Middle frontal gyrus (tissue), 1 donor: ENCODE measurements around the gene ARFRP1.

ENCODE experiments used
- DNase-seq: peaks from one replicate; pipeline ENCODE4 v3.0.0-alpha.2; 2015; ENCODE audit warnings: low spot score; ENCODE audit errors: extremely low spot score

ARFRP1 gene, protein sequence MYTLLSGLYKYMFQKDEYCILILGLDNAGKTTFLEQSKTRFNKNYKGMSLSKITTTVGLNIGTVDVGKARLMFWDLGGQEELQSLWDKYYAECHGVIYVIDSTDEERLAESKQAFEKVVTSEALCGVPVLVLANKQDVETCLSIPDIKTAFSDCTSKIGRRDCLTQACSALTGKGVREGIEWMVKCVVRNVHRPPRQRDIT

DNA sequence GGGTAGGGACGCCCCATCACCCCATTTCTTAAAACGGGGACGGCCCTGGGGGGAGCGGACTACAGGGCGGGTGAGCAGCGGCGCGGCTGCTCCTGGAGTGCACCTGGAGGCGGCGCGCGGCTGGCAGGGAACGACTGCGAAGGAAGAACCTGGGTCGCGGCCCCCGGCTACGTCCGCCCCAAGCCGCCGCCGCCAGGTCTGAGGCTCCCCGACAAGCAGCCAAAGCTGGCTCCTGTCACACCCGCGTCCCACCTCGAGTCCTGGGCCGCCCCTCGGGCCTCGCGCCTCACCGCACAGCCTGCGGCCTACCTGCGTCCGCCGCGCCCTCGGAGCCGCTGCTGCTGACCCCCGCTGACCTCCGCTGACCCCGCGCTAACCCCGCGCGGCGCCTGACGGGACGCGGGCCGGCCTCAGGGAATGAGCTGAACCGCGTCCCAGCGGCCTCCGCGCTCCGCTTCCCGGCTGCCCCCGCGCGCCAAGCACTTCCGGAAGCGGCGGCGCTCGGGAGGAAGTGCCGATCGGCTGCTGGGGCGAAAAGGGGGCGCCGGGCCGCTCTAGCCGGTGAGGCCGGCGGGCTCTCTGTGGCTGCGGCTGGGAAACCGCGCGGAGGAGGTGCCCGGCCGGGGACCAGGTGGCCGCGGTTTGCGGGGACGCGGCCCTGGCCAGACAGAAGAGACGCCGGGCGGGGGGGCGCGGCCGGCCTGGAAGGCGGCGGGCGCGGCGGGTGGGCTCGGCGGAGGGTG lies at the start of gene ARFRP1, which contains the start of gene ZGPAT:
Gene ARFRP1, minus strand, starts transcription at position 419 of the 743 bp plus-strand sequence. CDS start 885 bp downstream, outside the sequence.
Gene ZGPAT, plus strand, starts transcription at position 482 of the 743 bp plus-strand sequence. CDS start 542 bp downstream, outside the sequence.
- DNase-seq: peak; percentile 87

DNA sequence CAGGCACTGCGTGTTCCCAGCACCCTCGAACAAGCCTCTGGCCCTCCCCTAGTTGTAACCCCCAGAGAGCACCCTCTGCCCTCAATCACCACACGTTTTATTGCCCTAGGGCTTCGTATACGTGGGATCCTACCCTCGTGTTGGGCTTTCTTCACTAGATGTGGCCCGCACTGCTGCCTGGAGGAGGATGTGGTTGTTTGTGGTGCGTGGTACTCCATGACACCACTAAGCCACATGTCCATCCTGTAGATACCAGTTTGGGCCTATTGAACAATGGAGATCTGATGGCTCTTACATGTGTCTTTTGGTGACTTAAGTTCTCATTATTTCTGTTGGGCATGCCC lies 48.8 kb upstream of the ARFRP1 start:
- DNase-seq: no peak

DNA sequence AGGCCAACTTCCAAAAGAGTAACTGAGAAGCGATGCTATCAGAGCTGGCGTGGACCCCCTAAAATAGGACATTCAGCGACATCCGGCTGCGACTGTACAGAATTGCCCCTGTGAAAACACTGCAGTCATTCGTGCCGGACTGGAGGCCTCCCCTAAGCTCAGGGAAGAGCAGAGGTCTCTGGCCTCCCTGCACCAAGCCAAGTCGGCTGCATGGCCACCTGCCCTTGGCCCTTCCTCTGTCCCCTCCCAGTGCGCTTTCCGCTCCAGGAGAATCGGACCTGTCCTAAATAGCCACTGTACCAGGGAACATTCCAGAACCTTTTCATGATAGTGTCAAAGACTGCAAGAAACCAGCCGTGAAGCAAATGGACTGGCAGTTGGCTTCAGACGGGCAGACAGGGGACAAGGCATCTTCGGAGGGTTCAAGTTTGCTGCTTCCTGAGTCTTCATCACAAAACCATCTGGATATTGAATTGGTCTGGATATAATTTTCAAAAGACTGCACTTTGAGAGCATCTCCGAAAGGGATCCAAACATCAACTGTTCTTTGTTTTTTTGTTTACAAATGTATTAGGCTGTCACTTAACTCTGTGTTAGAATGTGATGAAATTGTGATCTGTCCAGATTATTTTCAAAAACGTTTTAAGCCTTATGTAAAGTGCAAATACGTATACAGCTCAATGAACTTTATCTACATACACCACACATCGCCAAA lies 48.3 kb upstream of the ARFRP1 start:
- no peak for DNase-seq

DNA sequence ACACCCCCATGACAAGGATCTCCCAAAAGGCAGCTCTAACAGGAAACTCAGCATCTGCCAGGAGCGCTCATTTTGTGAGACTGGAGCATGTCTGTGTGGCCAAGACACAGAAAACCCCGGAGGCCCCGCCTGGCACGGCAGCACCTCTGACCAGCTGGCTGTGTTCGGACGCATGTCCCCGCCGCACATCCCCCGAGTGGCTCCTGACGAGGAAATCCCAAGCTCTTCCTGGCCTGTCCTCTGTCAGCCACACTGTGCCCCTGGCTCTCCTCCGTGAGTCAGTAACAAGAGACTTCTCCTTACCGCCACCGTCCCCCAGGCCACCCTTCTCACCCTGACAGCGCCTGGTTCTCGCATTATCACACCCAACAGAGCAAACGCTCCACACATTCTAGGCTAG lies 46.2 kb upstream of the ARFRP1 start:
- no peak for DNase-seq

GRCh38 chr20:63753381-63753780 lies 45.6 kb upstream of the ARFRP1 start:
- DNase-seq: no peak

- no peak for DNase-seq
Observed at GRCh38 chr20:63752411-63753101, 44.8 kb upstream of the ARFRP1 start.

DNA sequence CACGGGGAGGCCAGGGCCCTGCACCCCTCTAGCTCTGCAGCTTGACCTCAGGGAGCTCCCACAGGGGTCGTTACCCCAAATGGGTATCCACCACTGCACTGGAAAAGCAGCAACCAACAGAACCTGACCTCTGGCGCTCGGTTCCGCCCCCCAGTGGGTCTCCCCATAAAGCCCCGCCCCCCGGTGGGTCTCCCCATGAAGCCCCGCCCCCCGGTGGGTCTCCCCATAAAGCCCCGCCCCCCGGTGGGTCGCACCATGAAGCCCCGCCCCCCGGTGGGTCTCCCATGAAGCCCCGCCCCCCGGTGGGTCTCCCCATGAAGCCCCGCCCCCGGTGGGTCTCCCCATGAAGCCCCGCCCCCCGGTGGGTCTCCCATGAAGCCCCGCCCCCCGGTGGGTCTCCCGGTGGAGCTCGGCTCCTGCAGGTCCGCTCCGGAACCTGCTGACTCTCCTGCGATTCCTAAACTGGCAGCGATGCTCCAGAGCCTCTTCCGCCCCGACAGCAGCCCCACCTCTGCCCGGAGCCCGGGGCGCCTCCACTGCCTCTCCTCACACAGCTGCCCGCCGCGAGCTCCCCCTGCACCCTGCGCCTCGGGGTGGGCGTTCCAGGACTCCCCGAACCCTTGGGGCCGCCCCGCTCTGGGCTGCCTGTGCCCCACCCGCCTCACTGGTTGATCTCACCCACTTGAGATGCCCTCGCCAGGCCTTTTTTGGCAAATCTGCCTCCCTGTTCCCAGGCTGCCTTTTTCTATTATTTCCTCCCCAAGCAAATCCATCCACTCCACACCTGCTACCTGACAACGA lies 43.9 kb upstream of the ARFRP1 start:
- DNase-seq: no peak

DNA sequence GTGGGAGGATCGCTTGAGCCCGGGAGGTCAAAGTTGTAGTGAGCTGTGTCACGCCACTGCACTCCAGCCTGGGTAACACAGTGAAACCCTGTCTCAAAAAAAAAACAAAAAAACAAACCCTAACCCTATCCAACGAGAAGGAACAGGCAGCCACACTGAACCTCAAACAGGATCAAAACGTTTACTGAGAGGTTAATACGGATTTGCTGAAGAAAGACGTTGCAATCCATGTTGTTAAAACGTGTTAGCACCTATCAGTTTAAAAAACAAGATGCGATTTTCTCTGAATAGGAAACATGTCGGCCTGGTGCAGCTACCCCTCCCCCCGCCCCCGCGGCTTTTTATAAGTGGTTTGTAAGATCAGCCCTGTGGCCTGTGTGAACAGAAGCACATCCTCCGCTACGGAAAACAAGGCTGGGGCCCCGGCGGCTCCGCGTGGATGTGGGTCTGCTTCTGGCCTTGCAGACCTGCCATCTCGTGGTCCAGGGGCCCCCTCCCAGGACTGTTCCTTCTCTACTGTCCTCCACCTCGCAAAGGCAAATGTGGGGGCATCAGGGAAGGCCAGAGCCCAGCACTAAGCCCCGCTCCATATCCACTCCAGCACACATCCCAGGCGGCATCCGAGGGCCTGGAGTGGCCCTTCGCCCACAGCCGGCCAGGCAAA lies 43.2 kb upstream of the ARFRP1 start:
- no peak for DNase-seq

GRCh38 chr20:63749597-63750508 lies 42.1 kb upstream of the ARFRP1 start:
- no peak for DNase-seq

DNA sequence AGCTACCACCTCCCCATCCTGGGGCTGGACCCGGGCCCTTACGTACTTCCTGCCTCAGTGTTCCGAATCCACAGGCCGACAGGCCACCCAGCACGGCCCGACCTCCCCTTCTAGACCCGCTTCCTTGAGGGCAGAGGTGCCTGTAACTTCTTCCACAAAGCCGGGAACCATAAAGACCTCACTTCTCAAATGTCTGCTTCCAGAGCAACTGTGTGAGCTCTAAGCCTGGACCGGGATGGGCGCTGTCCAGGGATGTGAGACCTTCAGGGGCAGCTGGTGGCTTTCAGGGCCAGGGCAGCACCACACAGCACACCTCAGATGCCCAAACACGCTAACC lies 41.1 kb upstream of the ARFRP1 start:
- no peak for DNase-seq

DNA sequence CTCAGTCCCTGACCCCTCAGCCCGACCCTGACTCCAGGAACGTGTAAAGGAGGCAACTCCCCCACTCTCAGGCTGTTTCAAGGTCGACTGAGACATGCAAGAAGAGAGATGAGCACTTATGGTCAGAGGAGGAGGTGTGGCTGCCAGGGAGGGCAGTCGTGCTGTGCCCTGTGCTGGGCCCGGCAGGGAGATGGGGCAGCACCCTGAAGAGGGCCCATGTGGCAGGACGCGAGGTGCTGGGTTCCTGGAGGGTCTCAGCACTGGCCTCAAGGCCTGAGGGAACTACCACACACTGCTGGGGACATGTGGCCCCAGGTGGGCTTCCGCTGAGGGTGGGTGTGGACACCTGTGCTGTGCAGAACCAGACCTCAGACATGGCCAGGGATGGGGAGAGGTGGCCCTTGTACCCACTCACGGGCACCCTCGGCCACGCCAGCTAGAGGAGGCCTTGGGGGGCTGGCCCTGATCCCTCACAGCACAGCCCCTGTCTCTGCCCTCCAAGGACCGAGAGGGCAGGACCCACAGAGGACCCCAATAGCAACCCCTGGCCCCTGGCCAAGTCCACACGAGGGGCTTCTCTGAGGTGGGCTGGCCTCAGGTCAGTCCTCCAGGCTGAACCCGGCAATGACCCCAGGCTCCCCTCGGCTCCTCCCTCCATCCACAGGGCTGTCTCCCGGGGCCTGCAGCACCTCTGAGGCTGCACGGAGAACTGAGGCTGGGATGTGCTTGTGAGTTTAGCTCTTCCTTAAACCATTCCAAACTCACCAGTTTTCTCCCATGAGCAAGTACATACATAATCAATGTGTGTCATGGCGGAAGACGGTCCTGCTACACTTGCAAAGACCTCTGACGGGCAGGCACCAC lies 40.5 kb upstream of the ARFRP1 start:
- DNase-seq: no peak

DNA sequence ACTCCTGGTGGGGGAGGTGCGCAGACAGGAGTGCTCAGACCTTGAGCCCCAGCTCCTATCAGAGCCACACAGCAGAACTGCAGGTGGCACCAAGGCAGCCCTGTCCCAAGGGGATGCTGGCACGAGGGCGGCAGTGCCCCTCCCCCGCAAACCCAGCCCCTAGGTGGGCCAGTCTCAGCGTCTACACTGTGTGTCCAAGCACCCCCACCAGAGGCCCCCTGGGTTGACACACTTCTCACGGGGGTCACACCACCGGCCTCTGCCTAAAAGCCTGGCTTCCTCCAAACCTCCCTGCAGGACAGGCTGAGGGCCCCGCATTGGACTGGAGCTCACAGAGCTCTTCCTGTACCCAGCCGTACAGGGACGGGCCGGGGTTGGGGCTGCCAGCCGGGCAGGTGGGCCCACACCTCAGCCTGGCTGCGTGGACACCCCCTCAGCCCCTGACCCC lies 39.9 kb upstream of the ARFRP1 start:
- DNase-seq: no peak

DNA sequence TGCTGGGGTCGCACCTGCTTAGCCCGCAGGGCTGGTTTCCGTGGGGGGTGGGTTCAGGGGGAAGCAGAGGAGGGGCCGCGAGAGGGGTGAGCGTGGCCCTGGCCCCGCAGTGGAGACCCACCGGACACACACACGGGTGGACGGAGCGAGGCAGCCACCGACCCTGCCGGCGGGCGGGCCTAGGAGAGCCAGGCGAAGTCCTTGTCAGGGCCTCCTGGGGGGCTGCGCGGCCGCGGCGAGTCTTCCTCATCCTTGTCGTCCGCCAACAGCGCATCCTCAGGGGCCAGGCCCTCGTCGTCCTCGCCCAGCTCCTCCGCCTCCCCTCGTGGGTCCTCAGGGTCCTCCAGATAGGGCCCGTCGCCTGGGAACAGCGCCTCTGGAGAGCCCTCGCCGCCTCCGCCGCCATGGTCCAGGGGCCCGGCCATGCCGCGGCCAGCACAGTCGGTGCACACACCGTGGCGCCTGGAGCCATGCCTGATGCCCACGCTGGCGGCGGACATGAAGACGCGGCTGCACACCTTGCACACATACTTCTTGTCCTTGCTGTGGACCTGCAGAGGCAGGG lies 39.1 kb upstream of the ARFRP1 start:
- DNase-seq: no peak

- DNase-seq: no peak
Observed at GRCh38 chr20:63745961-63746731, 38.4 kb upstream of the ARFRP1 start.

DNA sequence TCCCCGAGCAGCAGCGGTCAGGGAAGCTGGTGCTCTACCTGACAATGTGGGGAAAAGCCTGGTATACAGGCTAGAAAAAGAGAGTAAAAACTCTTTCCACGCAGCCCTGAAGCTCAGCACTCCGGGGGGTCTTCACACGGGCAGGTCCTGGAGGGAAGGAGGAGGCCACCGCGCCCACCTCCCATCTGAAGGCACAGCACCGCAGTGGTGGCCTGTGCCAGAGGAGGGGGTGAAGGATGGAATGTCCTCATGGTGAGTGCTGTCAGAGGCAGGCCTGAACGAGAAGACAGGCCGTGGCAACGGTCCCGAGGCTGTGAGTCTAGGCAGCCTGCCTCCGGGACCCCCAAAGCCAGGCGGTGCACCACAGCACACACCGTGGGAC lies 37.6 kb upstream of the ARFRP1 start:
- no peak for DNase-seq

DNA sequence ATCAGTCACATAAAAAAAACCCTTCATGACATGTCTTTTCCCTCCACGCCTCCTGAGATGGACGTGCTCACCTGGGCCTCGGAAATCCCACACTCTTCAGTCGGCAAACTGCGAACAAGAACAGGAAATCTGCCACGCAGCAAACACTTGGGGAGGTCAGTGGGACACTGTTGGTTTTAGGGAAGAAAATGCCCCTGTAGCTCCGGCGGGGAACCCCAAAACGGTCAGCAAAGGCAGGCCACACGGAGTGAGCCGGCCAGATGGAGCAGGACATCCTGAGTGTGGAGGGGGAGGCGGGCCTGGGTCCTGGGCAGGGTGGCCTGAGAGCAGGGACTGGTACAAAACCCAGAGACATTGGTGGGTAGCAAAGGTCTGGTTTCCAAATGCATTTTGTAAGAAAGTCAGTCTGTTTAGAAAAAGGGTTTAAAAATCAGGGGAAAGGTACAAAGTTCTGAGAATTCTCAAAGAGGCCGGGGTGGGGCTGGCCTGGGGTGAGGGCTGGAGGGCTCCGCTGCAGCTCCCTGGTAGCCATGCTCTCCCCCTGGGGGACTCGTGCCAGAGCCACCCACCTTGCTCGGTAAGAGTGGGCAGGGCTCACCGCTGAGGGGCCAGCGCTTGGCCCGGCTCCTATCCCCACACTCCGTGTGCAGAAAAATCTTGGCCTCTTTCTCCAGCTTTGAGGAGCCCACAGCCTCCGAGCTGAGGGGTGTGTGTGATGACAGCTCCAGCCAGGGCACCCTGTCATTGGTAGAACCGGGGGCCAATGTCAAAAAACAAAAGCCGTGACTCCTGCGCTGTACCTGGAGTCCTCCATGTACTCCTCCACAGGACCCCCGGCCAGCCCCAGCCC lies 37.0 kb upstream of the ARFRP1 start:
- DNase-seq: no peak

DNA sequence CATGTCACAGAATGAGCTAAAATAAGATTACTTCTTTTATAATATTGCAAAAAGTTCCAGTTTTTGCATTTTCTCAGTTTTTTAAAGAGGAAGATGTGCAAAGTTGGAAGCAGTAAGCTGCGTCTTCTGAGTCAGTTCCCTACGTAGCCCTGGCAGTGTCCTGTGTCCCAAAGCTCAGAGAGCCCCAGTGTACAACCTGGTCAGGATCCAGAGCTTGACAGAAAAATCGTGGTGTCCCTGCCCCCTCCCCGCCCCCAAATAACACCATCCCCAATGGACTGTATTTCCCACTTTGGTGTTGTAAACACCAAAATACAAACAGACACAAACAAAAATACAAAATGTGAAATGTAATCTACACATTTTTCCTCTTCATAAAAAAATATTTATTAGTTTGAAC lies 36.4 kb upstream of the ARFRP1 start:
- no peak for DNase-seq
